ENCODE data around the gene KIRREL1.
A peak's percentile ranks its signal among the peaks of the same experiment; 100 is the strongest.

GRCh38 chr1:158124999-158125398 lies 131.6 kb downstream of the KIRREL1 start:
- TF ChIP-seq CTCF (IDR thresholded peaks at IDR 0.05) (peak; percentile 75 to 95 (median 84)), POLR2AphosphoS5 (IDR thresholded peaks at IDR 0.05) (peak; percentile 74)
